GM19463 (cell line): Measurements from ENCODE around the gene GRID1.
A peak's percentile ranks its signal among the peaks of the same experiment; 100 is the strongest.

Source experiments
- ATAC-seq: cut with Tn5 transposase; IDR thresholded peaks from one replicate; pipeline ENCODE4 v1.9.1; 2021; ENCODE audit warnings: mild to moderate bottlenecking, moderate library complexity; ENCODE audit not compliant: unreplicated experiment

GRID1 gene

DNA sequence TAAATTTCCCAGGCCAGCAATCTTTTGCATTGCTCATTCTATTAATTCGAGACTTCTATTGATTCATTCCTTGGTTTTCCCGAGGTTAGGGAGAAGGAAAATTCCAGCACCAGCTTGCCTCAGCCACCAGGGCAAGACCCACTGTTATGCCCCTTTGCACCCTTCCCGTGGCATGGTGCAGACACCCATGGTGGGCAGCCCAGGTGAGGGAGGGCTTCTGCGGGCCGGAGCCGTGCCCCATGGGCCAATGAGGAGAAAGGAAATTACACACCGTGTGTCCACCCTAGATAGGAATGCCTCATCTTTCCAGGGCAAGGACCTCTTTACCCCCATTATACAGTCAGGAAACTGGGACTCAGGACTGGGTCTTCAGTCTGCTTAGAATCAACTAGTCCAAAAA is 4.5 kb upstream of the GRID1 start:
- ATAC-seq = no peak

DNA sequence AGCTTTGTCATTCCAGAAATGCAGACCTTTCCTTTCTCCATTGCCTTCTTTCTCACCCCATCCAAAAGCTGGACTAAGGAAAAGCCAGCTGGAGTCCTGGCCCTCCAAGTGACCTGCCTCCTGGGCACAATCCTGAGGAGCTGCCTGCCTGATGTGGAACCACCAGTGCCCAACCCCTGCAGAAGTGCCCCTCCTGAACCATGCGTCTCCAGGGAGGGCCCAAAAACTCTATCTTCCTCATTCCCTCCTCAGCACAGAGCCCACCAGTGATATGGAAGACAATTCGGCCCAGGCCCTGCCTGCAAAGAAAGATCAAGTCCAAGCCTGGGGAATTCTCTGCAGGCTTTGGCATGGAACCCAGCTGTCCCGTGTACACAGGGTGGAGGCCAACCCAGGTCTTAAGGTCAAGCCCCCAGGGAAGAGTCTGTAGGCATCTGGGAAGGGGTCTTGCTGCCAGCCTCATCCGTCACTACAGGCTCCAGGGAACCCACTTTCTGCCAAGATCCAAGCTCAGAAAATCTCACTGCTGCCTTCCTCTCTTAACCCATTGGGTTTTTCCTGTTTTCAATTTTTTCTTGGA is 3.5 kb upstream of the GRID1 start:
- no peak for ATAC-seq

DNA sequence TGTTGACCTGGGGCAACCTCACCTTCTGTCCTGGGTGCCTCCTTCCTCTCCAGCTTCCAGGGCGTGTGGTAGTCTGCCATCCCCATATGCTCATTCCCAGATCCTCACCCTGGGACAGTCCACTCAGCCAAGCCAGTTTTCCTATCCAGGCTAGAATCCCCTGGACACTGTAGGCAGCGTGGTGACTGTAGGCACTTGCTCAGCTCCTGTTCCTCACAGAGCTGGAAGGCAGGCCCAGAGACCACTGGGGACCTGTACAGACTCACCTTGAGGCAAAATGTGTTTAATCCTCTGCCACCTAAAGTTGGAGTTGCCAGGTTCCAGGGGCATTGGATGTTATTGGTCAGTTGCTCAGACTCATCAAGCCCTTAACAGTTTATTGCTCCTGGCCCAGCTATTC is 2.4 kb upstream of the GRID1 start:
- no peak for ATAC-seq

DNA sequence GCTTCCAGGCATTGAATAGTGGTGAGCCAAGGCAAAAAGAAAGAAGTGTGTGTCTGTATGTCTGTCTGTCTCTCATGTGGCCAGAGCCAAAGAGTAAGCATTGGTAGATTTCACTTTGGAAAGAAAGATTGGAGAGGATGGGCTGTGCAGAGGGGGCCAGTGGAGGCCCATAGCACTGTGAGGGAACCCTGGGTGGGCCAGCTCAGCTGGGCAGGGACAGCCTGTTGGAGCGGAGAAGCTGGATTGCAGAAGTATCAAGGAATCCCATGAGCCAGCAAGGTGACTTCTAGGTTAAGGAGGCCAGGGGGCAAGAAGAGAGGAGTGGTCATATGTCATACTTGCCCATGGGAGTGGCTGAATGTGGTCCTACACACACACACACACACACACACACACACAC is 1.5 kb upstream of the GRID1 start:
- ATAC-seq = no peak

DNA sequence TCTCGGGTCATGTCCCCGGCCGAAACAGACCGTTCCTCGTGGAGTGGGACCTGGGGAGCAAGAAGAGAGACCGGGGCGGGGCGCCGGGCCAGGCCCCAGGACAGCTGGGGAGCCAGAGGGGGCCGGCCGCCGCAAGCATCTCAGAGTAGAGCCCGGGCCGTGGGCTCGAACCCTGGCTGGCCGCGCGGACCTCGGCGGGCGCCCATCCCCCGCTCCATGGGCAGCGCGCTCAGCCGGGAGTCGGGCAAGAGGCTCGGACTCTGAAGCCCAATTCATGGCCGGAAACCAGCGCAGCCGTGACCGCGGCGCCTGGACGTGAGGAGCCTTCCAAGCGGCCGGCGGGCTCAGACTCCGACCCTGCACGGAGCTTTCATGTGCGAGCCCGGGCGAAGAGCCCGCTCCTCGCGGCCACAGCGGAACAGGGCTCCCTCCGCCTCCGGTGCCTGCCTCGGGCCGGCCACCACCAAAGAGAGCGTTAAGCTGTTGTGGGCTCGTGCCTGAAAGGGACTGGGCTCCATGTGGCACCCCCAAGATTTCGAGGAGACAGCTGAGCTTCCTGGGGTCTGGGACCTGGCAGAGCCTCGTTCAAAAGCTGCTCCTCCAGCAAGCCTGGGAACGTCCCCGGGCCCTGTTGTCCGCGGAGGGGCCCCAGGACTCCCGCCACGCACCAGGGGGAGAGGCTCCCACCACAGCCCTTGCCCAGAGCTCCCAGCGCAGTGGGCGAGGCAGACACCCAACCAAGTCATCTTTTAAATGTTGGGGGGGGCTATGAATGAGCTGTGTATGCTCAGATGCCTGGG is 757 bp upstream of the GRID1 start:
- peak; percentile 19 for ATAC-seq

DNA sequence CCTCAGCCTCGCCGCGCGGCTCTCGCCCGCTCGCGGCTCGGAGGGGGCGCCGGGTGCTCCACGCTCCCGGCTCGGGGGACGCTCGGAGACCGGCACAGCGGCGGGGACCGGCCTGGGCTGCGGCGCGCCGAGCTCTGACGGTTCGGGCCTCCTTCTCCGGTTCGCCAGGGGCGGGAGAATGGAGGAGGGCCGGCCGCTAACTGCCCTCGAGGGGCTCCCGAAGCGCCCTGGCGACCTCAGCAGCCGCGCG is 232 bp upstream of the GRID1 start:
- peak; percentile 34 for ATAC-seq

DNA sequence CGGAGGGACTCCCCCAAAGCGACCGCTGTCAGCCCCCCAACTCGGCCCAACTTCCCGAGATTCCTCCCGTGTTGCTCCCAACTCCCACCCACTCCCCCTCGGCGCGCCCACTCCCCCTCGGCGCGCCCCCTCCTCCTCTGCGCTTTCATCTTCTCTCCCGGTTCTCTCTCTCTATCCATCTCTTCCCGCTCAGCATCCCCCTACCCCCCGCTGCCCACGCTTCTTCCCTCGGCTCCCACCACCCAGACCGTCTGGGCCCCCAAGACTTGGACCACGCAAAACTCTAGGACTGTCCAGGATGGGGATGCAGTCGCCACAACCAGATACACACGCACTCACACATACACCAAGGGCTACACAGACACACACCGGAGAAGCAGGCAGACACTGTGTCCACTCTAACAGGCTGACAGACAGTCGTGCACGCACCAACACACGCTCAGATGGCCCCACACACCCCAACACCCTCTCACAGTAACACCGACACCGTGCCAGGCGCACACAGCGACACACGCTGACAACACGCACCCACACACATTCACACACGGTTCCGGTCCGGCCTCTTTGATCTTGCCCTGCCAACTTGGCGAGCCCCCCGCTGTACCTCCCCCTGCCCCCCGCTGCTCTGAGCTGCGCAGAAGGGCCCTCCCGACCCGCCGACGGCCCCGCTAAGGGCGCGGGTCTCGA is 1.1 kb downstream of the GRID1 start:
- no peak for ATAC-seq

DNA sequence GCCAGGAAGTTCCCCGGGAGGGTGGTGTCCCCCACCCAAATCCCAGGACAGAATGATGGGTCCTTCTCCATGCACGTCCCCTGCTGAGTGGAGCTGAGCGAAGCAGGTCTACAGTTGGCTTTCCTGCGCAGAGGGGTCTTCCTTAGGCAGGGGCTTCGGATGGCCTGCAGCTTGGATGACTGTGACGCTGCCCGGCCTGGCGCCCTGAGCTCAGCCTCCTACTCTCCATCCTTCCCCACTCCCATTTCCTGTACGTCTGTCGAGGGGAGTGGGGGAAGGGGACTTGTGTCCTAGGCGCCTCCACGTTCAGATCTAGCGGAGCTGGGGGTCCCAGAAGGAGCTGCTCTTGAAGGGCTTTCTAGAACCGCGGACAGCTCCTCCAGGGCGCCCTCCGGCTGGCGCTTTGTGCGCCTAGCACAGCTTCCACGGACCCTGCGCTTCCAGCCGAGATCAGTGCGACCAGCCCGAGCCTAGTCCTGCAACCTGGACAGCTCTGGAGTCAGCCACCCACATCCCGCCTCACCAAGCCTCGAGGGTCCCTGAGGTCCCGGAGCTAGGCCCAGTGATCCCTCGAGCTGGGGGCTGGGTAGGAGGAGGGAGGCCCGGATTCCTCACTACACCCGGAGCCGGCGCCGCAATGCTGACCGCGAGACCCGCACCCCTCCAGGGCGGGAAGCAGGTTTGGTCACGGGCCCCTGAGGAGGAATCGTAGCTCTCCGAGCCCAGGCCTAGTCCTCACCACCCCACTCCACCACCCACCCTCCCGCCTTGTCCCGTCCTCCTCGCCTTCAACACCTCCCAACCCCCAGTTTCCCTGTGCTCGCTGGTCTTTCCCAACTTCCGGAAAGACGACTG is 1.9 kb downstream of the GRID1 start:
- no peak for ATAC-seq

DNA sequence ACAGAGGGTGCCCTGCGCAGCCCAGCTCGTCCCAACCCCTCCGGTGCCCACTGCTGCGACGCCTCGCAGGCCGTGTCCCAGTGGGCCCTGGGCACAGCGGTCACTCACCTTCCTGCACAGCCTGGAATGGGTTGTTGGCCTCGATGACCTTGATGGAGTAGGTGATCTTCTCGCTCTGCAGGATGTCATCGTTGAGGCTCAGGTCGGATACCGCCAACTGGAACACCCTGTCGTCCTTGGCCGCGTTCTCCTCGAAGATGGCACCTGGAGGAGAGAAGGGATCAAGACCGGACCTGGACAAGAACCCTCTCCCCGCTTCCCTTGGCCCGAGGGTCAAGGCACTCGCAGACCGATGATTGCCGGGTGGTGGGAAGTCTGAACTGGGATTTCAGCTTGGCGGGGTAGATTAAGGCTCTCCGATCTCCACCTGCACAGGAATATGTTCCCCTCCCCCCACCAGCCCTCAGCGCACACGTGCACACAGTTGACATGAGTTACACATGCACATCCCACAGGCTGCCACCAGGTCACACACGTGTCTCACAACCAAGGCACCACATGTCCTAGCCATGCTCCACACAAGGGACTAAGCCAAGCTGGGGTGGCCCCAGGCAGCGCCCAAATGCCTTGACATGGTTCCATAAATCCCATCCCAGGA is 2.6 kb downstream of the GRID1 start:
- no peak for ATAC-seq

DNA sequence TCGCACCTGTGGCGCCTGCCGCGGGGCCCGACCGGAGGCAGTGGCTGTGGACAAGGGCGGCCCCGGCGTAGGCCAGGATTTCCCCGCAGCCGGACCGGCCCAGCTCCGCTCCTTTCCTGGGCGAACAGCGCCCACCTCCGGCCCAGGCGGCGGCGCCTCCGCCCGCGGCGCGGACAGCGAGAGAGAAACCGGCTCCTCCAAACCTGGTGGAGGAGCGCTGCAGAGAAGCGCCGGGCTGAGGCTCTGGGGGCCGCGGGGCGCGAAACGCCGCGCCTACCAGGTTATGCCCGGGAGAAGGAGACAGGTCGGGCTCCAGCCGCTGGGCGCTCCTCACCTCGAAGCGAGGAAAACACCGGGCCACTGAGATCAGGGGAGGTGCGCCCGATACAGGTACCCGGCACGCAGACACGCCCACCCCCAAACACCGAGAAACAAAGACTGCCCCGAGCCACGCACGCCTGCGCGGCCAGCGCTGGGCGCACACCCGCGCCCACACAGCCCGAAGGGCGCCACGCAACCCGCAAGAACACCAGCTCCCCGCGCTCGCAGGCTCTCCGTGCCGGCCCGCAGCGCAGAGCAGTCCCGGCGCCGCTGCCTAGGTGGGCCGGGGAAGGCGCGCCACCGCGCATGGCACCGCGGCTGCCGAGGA is 3.3 kb downstream of the GRID1 start:
- ATAC-seq = no peak

DNA sequence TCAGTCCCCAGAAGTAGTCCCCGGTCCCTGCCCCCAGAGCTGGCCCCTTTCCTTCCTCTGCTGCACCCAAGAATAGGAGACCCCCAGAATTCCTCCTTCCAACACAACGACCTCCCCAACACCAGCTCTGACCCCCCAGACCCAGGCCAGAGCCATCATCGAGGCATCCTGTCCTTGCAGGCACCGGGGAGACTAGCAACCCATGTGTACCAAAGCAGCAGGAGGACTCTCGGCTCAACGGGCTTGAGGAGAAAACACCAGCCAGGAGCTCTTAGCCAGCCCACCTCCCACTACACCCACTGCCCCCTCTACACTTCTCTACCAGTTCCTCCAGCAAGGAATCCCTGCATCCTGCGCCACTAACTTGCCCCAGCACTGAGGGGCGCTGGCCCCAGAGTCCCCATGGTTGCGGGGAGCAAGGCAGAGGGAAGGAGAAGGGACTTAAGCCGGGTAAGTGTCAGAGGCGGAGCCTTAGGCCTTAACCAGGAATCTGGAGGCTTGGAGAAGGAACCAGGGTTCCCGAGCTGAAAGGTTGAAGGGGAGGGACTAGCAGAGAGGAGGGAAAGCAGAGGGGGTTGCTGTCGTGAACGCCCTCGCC is 3.9 kb downstream of the GRID1 start:
- no peak for ATAC-seq

DNA sequence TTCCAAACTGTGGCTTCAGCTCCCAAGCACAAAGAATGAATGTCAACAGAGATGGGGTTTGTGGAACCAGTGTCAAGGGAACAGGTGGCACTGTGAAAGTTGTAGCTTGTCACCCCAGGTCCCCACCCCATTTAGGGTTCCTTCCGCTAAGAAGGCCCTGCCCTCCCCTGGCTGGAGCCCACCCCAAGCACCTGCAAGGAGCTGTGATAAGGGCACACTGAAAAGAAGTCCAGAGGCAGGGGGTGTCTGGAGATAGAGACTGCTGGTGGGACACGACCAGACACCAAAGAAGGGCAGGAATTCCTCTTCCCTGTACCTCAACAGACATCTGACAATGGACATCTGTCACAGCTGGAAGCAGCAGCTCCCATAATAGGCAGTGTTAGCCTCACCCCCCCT is 4.5 kb downstream of the GRID1 start:
- ATAC-seq = no peak

DNA sequence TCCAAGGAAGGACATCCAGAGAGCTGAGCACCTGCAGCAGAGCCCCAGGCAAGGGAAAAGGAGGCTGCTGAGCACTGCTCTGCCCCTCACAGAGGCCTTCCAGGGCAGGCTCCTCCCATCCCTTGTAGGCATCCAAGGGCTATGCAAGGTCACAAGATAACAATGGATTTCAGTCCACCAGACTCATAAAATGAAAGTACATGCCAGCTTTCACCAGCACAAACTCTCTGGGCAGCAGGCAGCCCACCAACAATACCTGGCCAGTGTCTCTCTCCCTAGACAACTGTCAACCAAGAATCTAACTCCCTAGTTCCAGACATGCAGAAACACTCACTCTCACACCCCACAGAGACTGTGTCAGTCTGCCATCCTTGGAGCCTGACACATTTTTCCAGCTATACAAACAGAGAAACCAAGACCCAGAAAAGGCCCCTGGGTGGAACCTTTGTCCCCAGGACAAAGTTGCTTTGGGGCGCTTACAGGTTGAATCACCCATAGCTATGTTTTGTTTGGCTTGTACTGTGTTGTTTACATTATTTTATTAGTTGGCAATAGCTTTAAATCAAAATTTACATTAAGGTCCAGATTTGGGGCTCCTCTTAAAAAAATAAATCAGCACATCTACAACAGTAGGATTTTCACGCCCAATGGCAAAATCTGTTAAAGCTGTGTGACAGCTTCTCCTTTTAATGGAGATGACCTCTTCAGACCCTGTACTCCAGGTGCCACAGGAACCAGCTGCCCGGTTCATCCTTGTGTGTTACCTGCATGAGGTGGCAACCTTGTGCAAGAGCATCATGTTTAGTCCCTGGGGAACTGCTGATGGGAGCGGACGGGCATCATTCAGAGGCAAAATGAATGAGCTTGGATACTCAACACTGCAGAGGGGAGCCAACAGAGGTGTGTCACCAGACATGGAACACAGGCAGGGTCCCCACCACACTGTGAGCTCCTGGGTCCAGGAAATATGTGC is 5.2 kb downstream of the GRID1 start:
- no peak for ATAC-seq

DNA sequence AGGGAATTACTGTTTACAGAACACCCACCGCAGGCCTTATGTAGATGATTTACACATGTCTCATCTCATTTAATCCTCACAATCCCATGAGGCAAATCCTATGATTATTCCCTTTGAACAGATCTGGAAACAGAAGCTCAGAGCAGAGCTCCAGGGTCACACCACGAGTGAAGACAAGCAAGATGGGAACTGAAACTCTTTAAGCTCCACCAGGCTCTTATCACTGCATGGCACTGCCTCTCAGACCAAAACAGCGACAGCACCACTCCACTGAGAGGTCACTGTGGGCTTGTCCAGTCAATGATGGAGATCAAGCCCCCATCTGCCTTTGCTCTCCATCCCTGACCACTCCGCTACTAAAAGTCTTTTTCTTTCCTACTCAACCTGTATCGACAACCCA is 5.9 kb downstream of the GRID1 start:
- no peak for ATAC-seq

DNA sequence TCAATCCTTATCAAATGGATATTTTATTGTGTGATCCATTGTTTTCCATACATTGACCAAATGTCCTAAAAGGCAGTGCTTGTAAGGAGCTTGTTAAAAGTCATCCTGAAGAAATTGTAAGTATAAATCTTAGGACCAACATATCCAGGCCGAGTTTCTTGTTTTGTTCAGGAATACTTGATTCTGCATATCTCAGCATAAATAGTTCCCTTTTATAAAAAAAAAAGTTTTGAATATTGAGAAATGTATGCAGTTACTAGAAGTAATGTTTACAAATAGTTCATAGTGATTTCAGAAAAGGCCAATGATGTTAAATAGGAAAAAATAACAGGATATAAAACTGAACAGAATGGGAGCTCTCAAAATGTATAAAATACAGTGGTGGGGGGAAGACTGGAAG is 6.6 kb downstream of the GRID1 start:
- no peak for ATAC-seq

DNA sequence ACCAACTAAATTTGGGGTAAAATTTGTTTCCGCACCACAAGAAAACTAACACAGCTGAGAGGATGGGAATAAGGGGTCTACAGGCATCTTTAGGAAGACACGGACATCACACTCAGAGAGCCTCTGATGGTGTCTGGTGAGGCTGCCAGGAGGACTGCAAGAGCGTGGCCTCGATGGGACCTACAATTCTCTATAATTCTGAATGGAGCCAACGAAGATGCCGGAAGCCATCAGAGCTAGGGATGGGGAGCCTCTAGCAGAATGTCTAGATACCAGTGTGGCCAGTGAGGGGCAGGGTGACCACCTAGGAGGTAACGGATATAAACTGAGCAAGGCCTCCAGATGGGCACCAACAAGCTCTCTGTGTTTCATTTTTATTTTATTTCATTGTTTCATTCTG is 7.5 kb downstream of the GRID1 start:
- ATAC-seq = no peak

DNA sequence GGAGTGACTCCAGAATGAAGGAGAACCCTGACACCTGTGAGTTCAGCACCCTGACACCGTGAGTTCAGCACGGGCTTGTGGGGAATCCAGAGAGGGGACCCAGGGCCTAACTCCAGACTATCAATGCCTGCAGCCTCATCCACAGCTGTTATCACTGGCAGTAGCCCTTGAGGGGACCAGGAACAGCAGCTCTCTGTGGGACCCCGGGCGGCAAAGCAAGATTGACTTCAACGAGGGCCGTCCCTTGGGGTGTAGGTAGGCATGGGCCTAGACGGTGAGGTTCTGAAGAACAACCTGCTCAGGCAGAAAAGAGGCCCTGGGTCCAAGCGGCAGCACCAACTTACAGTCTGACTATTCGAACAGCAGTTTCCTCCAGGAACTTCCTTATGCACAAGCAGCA is 8.9 kb downstream of the GRID1 start:
- no peak for ATAC-seq

DNA sequence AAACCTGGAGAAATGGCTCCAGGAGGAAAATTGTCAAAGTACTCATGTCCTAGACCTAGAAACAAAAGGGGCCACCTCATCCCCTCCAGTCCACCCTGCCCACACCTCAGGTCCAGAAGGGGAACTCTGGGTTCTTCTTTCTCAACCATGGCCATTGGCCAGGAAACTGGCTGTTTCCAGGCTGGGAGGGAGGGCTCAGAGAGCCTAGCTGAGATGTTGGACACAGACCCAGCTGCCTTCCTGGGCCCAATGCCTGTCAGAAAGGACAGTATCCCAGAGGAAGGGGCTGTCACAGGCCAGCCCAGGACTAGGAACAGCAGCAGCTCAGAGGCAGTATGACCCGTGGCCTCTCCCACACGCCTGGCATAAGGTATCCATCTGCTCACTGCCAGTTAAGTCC is 9.6 kb downstream of the GRID1 start:
- no peak for ATAC-seq

DNA sequence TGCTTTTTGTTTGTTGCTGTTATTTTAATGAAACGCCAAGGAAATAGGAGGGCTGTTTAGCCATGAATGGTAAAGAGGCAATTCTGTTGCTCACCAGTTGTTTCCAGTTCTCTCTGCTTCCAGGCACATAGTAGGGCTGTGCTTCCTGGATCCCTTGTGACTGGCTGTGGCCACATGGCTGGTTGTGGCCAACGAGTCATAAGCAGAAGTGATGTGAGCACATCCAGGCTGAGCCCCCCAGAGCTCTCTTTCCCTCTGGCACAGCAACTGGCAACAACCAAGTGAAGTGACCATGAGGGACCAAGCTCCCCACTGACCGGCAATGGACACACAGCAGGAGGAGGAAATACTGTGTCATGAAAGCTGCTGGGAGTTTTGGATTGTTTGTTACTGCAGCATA is 10.3 kb downstream of the GRID1 start:
- ATAC-seq = no peak
